ENCODE measurements around the gene LSS. TPM values are rescaled to one million over a fixed set of nuclear protein-coding genes. Genes with fewer than 3 reads are reported as not detected.

Gene LSS
- total RNA-seq, 4 donors from 2014 or later: 53.2 to 75.2 (median 62.3) TPM

DNA sequence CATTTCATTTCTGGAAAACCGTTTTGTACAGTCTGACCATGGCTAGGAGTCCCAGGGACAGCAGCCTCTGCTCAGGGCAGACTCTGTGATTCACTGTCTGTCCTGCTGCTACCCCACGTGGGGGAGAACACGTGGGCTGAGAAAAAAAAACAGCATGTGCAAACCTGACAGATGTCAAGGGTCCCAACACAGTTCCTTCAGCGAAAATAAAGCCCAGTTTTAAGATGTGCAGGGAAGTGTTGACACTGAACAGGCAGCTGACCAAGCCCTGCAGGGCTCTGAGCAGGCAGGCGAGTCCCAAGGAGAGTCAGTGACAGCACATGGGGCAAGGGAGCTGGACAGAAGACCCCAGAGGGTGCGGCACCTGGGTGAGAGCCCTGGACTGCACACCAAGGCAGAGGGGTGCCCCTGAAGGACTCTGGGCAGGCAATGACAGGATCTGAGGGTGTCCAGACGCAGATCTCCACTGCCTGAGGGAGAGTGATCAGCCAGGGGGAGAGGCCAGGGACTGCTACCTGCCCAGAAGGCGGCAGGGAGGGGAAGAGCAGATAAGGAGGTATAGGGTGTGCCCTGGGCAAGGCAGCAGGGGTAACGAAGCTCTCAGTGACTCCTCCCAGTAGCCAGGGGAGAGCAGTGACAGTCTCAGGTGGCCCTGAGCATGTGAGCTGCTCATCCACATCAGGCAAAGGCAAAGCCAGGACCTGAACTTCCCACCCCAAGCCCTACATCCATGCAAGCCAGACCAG lies 39.2 kb downstream of the LSS start:
- intact Hi-C loops (cut with DNase I; ENCODE audit: low total_unique reads): no loop called here
- TF ChIP-seq POLR2A (IDR thresholded peaks at IDR 0.05): no peak
- no peaks in the 10 kb centered on the region for H3K27me3 ChIP-seq
- peak overlapping the region; percentile 29 to 60 (median 46) for H3K27ac ChIP-seq
- no peak for DNase-seq
- H3K9me3 ChIP-seq: no peaks in the 10 kb centered on the region
- in situ Hi-C loops (cut with MboI; ENCODE audit: low pct_ligation_motif_present in 1 of 4, low pct_unique_long_range_greater_than_20kb in 1 of 4, low sequenced_read_pairs in 3 of 4): no loop called here
- H3K4me1 ChIP-seq: peaks cover 0 to 13% (median 6%) of the 10 kb centered on the region in 4 donors
- WGBS, 2 donors (ENCODE audit: low coverage in 1 of 2): 72 to 80% methylated on average over 4 to 9 of the region's 9 CpGs
- H3K4me3 ChIP-seq: no peak overlapping the region
- peaks cover 0 to 10% (median 0%) of the 10 kb centered on the region in 4 donors for H3K36me3 ChIP-seq

DNA sequence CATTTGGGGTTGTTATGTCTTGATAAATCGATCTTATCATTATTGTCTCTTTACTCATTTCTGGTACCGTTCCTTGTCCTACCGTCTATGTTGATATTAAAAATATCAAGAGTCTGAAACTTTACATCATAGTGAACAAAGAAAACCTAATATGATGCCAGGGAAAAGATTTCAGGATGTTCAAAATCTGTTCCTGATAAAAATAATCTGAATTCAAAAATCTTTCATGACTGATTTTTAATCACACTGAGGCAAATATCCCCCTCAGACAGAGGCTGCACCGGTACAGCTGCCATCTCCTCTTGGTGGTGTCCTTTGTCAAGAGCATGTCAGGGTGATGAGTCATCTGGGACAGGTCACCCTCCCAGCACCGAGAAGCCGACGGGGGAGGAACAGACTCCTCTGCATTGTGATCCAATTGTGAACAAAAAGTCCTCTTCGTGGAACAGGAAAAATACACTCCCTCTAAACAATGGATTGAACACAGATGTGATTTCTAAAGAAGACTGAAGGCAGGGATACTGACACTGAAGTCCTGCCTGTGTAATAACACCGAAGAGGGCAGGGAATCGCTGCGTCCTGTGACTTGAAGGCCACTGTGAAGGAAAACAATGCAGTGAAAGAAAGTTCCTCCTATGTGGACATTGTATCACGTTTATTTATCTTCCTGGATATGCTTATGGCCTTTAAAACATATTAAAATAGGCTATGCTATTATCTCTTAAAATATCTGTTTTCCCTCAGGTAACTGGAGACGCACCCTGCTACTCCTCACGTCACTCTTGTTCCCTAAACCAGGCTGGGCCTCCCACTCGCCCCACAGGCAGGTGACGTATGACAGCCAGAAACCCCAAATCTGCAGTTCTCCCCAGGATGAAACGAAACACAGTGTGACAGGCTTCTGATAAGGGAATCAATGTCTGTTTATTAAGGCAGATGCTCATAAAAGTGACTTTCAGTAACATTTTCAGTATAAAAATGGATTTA lies 40.1 kb downstream of the LSS start:
- peaks cover 0 to 1% (median 0%) of the 10 kb centered on the region in 4 donors for H3K36me3 ChIP-seq
- intact Hi-C loops (cut with DNase I; ENCODE audit: low total_unique reads) (no loop called here), in situ Hi-C loops (cut with MboI; ENCODE audit: low pct_ligation_motif_present in 1 of 4, low pct_unique_long_range_greater_than_20kb in 1 of 4, low sequenced_read_pairs in 3 of 4) (no loop called here)
- no peaks in the 10 kb centered on the region for H3K27me3 ChIP-seq
- no peak for TF ChIP-seq EP300 (IDR thresholded peaks at IDR 0.05; ENCODE audit: low read depth)
- TF ChIP-seq, protein P1, sequence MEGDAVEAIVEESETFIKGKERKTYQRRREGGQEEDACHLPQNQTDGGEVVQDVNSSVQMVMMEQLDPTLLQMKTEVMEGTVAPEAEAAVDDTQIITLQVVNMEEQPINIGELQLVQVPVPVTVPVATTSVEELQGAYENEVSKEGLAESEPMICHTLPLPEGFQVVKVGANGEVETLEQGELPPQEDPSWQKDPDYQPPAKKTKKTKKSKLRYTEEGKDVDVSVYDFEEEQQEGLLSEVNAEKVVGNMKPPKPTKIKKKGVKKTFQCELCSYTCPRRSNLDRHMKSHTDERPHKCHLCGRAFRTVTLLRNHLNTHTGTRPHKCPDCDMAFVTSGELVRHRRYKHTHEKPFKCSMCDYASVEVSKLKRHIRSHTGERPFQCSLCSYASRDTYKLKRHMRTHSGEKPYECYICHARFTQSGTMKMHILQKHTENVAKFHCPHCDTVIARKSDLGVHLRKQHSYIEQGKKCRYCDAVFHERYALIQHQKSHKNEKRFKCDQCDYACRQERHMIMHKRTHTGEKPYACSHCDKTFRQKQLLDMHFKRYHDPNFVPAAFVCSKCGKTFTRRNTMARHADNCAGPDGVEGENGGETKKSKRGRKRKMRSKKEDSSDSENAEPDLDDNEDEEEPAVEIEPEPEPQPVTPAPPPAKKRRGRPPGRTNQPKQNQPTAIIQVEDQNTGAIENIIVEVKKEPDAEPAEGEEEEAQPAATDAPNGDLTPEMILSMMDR (IDR thresholded peaks at IDR 0.05): no peak
- WGBS, 2 donors (ENCODE audit: low coverage in 1 of 2): 66 to 69% methylated on average over 15 to 17 of the region's 17 CpGs
- DNase-seq: no peak
- no peaks in the 10 kb centered on the region for H3K9me3 ChIP-seq
- peak overlapping the region; percentile 29 to 60 (median 46) for H3K27ac ChIP-seq
- peaks cover 0 to 13% (median 8%) of the 10 kb centered on the region in 4 donors for H3K4me1 ChIP-seq
- H3K4me3 ChIP-seq: no peak overlapping the region

DNA sequence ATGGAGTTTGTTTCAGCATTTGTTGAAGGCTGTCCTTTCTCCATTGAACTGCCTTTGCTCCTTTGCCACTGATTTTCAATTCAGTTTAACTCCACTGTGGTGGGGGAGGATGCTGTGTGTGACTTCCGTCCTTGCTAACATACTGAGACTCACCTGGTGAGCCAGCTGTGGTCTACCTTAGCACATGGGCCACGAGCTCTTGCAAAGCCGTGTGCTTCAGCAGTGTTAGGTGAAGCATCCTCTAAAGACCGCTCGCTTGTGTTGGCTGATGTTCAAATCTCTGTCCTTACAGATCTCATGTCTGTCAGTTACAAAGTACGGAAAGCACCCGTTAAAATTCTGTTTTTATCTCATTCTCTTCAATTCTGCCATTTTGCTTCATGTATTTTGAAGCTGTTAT lies 40.8 kb downstream of the LSS start:
- intact Hi-C loops (cut with DNase I; ENCODE audit: low total_unique reads): no loop called here
- Histone ChIP-seq H3K36me3 (no peaks in the 10 kb centered on the region), H3K4me1 (peaks cover 0 to 13% (median 8%) of the 10 kb centered on the region in 4 donors), H3K4me3 (no peak overlapping the region), H3K9me3 (no peaks in the 10 kb centered on the region), H3K27ac (peak overlapping the region in 2 of 4 donors; percentile 29 to 60), H3K27me3 (no peaks in the 10 kb centered on the region)
- WGBS, 2 donors (ENCODE audit: low coverage in 1 of 2): 88 to 90% methylated on average over 7 of the region's 7 CpGs
- in situ Hi-C loops (cut with MboI; ENCODE audit: low pct_ligation_motif_present in 1 of 4, low pct_unique_long_range_greater_than_20kb in 1 of 4, low sequenced_read_pairs in 3 of 4): no loop called here
- no peak for TF ChIP-seq POLR2A (IDR thresholded peaks at IDR 0.05)
- no peak for TF ChIP-seq POLR2AphosphoS5 (IDR thresholded peaks at IDR 0.05)
- TF ChIP-seq EP300 (IDR thresholded peaks at IDR 0.05; ENCODE audit: low read depth): no peak
- TF ChIP-seq, protein P1 (IDR thresholded peaks at IDR 0.05): no peak
- no peak for DNase-seq

DNA sequence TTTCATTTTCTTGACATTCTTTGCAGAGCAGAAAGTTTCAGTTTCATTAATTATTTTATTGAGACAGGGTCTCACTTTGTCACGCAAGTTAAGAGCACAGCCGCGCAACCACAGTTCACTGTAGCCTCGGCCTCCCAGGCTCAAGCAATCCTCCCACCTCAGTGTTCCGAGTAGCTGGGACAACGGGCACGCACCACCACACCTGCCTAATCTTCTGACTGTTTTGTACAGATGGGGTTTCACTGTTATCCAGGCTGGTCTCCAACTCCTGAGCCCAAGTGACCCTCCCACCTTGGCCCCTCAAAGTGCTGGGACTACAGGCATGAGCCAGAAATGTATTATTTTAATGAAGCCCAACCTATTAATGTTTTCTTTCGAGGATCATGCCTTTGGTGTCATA lies 41.3 kb downstream of the LSS start:
- no peak for DNase-seq
- H3K4me3 ChIP-seq: no peak overlapping the region
- no peaks in the 10 kb centered on the region for H3K36me3 ChIP-seq
- in situ Hi-C loops (cut with MboI; ENCODE audit: low pct_ligation_motif_present in 1 of 4, low pct_unique_long_range_greater_than_20kb in 1 of 4, low sequenced_read_pairs in 3 of 4) (no loop called here), intact Hi-C loops (cut with DNase I; ENCODE audit: low total_unique reads) (no loop called here)
- H3K9me3 ChIP-seq: no peaks in the 10 kb centered on the region
- TF ChIP-seq EP300 (IDR thresholded peaks at IDR 0.05; ENCODE audit: low read depth) (no peak), POLR2AphosphoS5 (IDR thresholded peaks at IDR 0.05) (no peak), POLR2A (IDR thresholded peaks at IDR 0.05) (no peak)
- TF ChIP-seq, protein P1 (IDR thresholded peaks at IDR 0.05): no peak
- 90 to 98% methylated on average over 8 of the region's 8 CpGs for WGBS, 2 donors (ENCODE audit: low coverage in 1 of 2)
- H3K27ac ChIP-seq: no peak overlapping the region
- peaks cover 0 to 13% (median 8%) of the 10 kb centered on the region in 4 donors for H3K4me1 ChIP-seq
- H3K27me3 ChIP-seq: no peaks in the 10 kb centered on the region

All from transverse colon (tissue), 4 donors.